CD4-positive, CD25-positive, alpha-beta regulatory T cell (primary cell): ENCODE measurements around the gene BCAN. TPM values are rescaled to one million over a fixed set of nuclear protein-coding genes. Genes with fewer than 3 reads are reported as not detected.

Experiments
- ATAC-seq, 2 donors: fragments of 150-1000 bp; cut with Tn5 transposase; one replicate each; pipeline ENCODE4 v1.10.0; 2021; ENCODE audit warnings: low read depth in 2 of 2, moderate number of reproducible peaks in 2 of 2, moderate library complexity in 1 of 2
- DNase-seq, 3 donors: peaks; one replicate each; pipeline versions ENCODE4 v3.0.0 to v3.0.0-alpha.2; 2012 to 2022; ENCODE audit warnings: mixed read lengths in 1 of 3
- H3K27ac ChIP-seq: one replicate; pipeline ENCODE4 v1.7.0; 2013; ENCODE audit warnings: mild to moderate bottlenecking, low read length; ENCODE audit not compliant: insufficient read depth, poor library complexity, severe bottlenecking
- H3K27me3 ChIP-seq: one replicate; pipeline ENCODE4 v1.7.0; 2013; ENCODE audit warnings: low read length; ENCODE audit not compliant: control insufficient read depth, insufficient read depth
- H3K36me3 ChIP-seq: one replicate; pipeline ENCODE4 v1.7.0; 2013; ENCODE audit warnings: mild to moderate bottlenecking, low read length, moderate library complexity; ENCODE audit not compliant: control insufficient read depth, insufficient read depth
- H3K4me1 ChIP-seq: 2 replicates; pipeline ENCODE4 v1.7.0; 2013; ENCODE audit warnings: mild to moderate bottlenecking, low read length; ENCODE audit not compliant: insufficient read depth, control insufficient read depth, poor library complexity, severe bottlenecking
- H3K4me3 ChIP-seq: one replicate; pipeline ENCODE4 v1.7.0; 2013; ENCODE audit warnings: low read depth, mild to moderate bottlenecking, low read length, moderate library complexity
- H3K9me3 ChIP-seq, 2 experiments: 1 replicate in 1 of 2; 2 replicates in 1 of 2; pipeline ENCODE4 v1.7.0; 2013; ENCODE audit warnings: low read length in 2 of 2, mild to moderate bottlenecking in 1 of 2, moderate library complexity in 1 of 2; ENCODE audit not compliant: control insufficient read depth in 2 of 2
- H3K27ac Mint-ChIP-seq, 3 donors: one replicate each; pipeline ENCODE4 v1.8.0; 2020 to 2022; ENCODE audit warnings: mild to moderate bottlenecking in 3 of 3, mixed read lengths in 3 of 3, moderate library complexity in 2 of 3
- H3K27me3 Mint-ChIP-seq: one replicate; pipeline ENCODE4 v1.8.0; 2022; ENCODE audit warnings: mild to moderate bottlenecking, mixed read lengths
- H3K36me3 Mint-ChIP-seq: one replicate; pipeline ENCODE4 v1.8.0; 2020; ENCODE audit warnings: mixed read lengths
- H3K4me1 Mint-ChIP-seq, 4 donors: one replicate each; pipeline ENCODE4 v1.8.0; 2020 to 2022; ENCODE audit warnings: mixed read lengths in 4 of 4, mild to moderate bottlenecking in 1 of 4
- H3K4me3 Mint-ChIP-seq, 4 donors: one replicate each; pipeline ENCODE4 v1.8.0; 2020 to 2022; ENCODE audit warnings: mild to moderate bottlenecking in 4 of 4, mixed read lengths in 4 of 4, moderate library complexity in 3 of 4
- H3K9me3 Mint-ChIP-seq, 7 donors: one replicate each; pipeline ENCODE4 v1.8.0; 2020 to 2022; ENCODE audit warnings: mixed read lengths in 7 of 7, mild to moderate bottlenecking in 3 of 7, moderate library complexity in 2 of 7
- polyA plus RNA-seq, 4 donors: library from polyadenylated mRNA; unstranded; fragments of 300-500 nt; fragmentation: Illumina TruSeq; gene quantifications; one replicate each; pipeline ENCODE4 v1.2.3, GENCODE V29; 2021
- total RNA-seq: library from RNA; stranded (reverse); gene quantifications from one replicate; pipeline ENCODE4 v1.2.3, GENCODE V29; 2022

The BCAN gene
- total and polyA plus RNA-seq, 5 donors from 2014 or later: not detected

DNA sequence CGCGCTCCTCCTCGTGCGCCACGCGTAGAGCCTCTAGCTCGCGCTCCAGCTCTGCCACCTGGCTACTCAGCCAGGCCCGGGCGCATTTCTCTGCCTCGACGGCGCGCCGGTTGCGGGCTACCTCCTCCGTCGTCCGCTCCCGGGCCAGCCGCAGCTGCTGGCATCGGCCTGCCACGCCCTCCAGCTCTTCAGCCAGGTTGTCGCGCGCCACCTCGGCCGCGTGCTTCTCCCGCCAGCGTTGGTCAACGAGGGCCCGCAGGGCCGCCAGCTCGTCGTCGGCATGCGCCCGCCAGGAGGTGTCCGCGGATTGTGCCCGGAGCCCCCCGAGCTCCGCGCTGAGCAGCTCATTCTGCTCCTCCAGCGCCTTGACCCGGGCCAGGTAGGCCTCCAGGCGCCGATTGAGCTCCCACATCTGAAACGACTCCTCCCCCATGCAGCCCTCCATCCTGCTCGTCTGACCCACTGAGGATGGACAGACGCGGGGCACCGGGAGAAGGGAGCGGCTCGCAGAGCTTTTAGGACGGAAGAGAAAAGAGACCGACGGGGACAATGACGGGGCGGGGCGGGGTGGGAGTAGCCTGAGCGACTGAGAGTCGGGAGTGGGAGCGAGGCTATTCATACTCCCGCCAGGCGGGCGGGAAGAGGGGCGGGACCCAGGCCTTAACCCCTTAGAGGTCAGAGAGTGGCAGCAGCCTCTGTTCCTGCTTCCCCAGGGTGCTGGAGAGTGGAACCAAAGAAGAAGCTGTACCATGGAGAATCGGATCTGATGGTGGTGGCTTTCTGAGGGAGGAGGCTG lies 35.1 kb downstream of the BCAN start, which contains the start of gene NES:
Gene NES, minus strand, starts transcription at position 588 of the 796 bp plus-strand sequence. Its CDS starts 143 bp downstream, at position 445.
- ATAC-seq: no peak
- Histone ChIP-seq H3K27ac (no peak within 1 kb of the TSS), H3K4me1 (peaks cover 10% of the 10 kb centered on the region), H3K9me3 (no peaks in the 10 kb centered on the region), H3K4me3 (no peak within 1 kb of the TSS), H3K27me3 (peaks cover 30% of the 10 kb centered on the region), H3K36me3 (no peaks in the 10 kb centered on the region)
- no peak within 1 kb of the TSS for H3K27ac Mint-ChIP-seq
- no peaks in the 10 kb centered on the region for H3K9me3 Mint-ChIP-seq
- H3K4me1 Mint-ChIP-seq: peaks cover 4 to 17% (median 7%) of the 10 kb centered on the region in 4 donors
- peak within 1 kb of the TSS in 2 of 4 donors; percentile 8 to 26 for H3K4me3 Mint-ChIP-seq
- DNase-seq: no peak
- no peaks in the 10 kb centered on the region for H3K36me3 Mint-ChIP-seq
- peaks cover 83% of the 10 kb centered on the region for H3K27me3 Mint-ChIP-seq

DNA sequence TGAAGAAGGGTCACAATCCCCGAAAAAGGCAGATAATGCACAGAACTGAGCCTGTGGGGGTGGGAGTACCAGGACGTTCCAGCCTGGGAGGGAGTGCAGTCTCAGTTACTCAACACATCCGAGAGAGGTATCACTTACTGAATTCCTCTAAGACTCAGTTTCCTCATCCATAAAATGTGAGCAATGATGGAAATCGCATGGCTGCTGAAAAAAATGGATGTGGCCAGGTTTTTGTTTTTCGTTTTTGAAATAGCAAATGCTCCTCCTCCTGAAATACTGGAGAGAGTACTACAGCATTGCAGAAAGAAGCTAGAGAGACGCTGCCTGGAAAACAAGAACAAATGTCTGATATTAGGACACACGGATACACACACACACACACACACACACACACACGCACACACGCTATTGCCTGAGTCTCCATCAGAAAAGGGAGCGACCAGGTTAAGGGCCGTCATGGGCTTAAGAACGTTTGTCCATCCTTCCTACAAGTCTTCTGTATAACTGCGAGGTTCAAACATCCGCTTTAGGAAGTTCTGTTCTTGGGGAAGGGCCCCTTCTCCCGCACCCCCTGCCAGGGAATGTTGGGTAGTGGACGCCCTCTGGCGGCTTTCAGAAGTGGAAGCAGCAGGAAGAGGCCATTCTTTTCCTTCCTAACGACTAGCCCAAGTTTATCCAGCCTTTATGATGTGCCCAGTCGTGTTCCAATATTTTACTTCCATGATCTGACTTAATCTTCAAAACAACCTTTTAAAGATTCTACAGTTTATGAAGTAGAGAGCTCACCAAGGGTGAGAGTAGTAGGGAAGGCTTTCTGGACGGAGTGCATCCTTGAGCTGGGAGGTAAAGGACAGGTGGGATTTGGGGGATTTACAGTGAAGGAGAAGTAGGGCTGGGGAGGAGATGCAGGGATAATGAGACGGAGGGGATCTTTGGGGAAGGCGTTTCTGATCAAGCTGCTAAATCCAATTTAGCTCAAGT lies 36.0 kb downstream of the BCAN start:
- peaks cover 30% of the 10 kb centered on the region for H3K27me3 ChIP-seq
- Mint-ChIP-seq H3K4me3 (peak overlapping the region in 2 of 4 donors; percentile 8 to 26), H3K4me1 (peaks cover 4 to 17% (median 7%) of the 10 kb centered on the region in 4 donors), H3K27ac (no peak overlapping the region), H3K36me3 (no peaks in the 10 kb centered on the region), H3K9me3 (no peaks in the 10 kb centered on the region), H3K27me3 (peaks cover 86% of the 10 kb centered on the region)
- H3K27ac ChIP-seq: no peak overlapping the region
- H3K4me3 ChIP-seq: no peak overlapping the region
- no peaks in the 10 kb centered on the region for H3K9me3 ChIP-seq
- DNase-seq (peak in 1 of 3 donors; percentile 39), ATAC-seq (no peak)
- peaks cover 10% of the 10 kb centered on the region for H3K4me1 ChIP-seq
- H3K36me3 ChIP-seq: no peaks in the 10 kb centered on the region

DNA sequence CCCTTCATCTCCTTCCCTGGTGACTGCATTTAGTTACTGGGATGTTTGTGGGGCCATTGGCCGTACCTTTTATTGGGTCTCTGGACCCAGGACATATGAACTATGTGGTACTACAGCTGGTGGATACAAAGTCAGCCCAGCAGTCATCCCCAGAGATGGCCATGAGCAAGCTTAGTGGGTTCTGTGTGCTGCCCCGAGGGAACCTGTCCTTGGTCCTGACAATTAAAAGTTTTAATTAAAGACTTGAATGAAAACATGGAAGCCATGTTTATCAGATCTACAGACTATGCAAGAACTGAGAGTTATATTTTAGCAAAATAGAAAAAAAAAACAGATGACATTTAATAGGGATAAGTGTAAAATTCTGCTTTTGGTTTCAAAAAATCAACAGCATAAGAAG lies 38.1 kb downstream of the BCAN start:
- no peak overlapping the region for H3K27ac ChIP-seq
- peaks cover 33% of the 10 kb centered on the region for H3K27me3 ChIP-seq
- H3K4me3 ChIP-seq: no peak overlapping the region
- ATAC-seq (no peak), DNase-seq (no peak)
- H3K4me1 ChIP-seq: peaks cover 10% of the 10 kb centered on the region
- H3K27me3 Mint-ChIP-seq: peaks cover 80% of the 10 kb centered on the region
- H3K36me3 Mint-ChIP-seq: no peaks in the 10 kb centered on the region
- no peak overlapping the region for H3K4me3 Mint-ChIP-seq
- no peaks in the 10 kb centered on the region for H3K9me3 ChIP-seq
- no peaks in the 10 kb centered on the region for H3K9me3 Mint-ChIP-seq
- no peak overlapping the region for H3K27ac Mint-ChIP-seq
- peaks cover 4 to 29% (median 13%) of the 10 kb centered on the region in 4 donors for H3K4me1 Mint-ChIP-seq
- no peaks in the 10 kb centered on the region for H3K36me3 ChIP-seq

DNA sequence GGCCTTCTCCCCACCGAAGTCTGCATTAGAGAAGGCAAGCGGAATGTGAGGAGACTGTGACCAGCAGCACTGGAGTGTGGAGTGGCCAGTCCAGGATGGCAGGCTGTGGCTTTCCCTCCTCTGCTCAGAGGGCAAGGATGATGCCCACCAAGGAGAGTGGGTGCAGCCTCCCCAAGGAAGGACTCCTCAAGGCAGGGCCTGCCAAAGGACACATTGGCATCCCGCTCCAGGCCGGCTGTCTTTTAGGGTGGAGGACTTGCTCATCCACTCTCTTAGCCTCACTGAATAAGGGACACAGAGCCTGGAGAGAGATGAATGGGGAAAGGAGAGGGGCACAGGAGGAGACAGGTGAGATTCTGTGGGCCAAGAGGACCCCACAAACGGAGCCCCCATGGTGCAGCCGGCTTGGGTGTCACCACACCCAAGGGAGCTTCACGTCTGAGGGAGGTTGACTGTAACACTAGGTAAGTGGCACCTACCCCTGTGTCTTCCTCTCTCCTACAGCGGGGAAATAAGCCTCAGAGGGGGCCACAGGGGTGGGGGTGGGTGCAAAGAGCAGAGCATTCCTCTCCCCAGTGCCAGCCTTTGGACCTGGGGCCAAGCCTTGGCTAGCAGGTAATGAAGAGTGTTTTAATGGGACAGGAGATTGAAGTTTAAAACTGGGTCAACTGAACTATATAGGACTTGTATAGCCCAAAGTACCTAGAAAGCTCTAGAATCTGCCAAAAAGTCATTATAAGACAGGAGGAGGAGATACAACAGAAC lies 39.5 kb downstream of the BCAN start:
- H3K4me1 Mint-ChIP-seq: peaks cover 4 to 29% (median 13%) of the 10 kb centered on the region in 4 donors
- Histone ChIP-seq H3K4me3 (no peak overlapping the region), H3K27ac (no peak overlapping the region), H3K9me3 (no peaks in the 10 kb centered on the region), H3K4me1 (peaks cover 10% of the 10 kb centered on the region), H3K36me3 (no peaks in the 10 kb centered on the region), H3K27me3 (peaks cover 33% of the 10 kb centered on the region)
- H3K4me3 Mint-ChIP-seq: peak overlapping the region in 1 of 4 donors; percentile 35
- ATAC-seq (no peak), DNase-seq (no peak)
- H3K27me3 Mint-ChIP-seq: peaks cover 78% of the 10 kb centered on the region
- peak overlapping the region in 1 of 3 donors; percentile 1 for H3K27ac Mint-ChIP-seq
- no peaks in the 10 kb centered on the region for H3K9me3 Mint-ChIP-seq
- no peaks in the 10 kb centered on the region for H3K36me3 Mint-ChIP-seq

DNA sequence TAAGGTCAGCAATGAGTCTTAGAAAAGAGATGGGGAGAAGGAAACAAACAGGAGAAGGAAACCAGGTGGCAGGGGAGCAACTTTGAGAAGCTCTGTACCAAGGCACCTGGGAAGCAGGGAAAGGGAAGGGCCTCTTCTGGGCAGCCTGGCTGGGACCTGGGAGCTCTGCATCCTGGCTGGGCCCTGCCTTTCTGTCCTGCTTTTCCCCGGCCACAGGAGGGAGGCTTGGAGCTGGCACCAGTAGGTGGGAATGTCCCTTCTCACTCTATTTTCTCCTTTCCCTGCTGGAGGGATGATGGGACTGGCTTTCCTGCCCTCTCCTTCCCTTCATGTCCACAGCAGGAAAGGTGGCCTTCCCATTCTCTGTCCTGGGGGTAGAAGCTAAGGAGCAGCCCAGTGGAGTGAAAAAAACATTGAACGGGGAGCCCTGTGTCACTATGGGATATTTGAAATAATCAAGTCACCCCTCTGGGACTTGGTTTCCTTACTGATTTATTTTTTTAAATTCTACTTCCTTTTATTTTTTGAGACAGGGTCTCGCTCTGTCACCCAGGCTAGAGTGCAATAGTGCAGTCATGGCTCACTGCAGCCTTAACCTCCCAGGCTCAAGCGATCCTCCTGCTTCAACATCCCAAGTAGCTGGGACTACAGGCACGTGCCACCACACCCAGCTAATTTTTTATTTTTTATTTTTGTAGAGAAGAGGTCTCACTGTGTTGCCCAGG lies 40.4 kb downstream of the BCAN start:
- H3K9me3 ChIP-seq: no peaks in the 10 kb centered on the region
- DNase-seq (no peak), ATAC-seq (no peak)
- Mint-ChIP-seq H3K27me3 (peaks cover 78% of the 10 kb centered on the region), H3K9me3 (no peaks in the 10 kb centered on the region), H3K36me3 (no peaks in the 10 kb centered on the region), H3K27ac (no peak overlapping the region), H3K4me1 (peaks cover 4 to 26% (median 13%) of the 10 kb centered on the region in 4 donors), H3K4me3 (no peak overlapping the region)
- no peak overlapping the region for H3K27ac ChIP-seq
- peaks cover 8% of the 10 kb centered on the region for H3K4me1 ChIP-seq
- no peak overlapping the region for H3K4me3 ChIP-seq
- H3K27me3 ChIP-seq: peaks cover 33% of the 10 kb centered on the region
- no peaks in the 10 kb centered on the region for H3K36me3 ChIP-seq

DNA sequence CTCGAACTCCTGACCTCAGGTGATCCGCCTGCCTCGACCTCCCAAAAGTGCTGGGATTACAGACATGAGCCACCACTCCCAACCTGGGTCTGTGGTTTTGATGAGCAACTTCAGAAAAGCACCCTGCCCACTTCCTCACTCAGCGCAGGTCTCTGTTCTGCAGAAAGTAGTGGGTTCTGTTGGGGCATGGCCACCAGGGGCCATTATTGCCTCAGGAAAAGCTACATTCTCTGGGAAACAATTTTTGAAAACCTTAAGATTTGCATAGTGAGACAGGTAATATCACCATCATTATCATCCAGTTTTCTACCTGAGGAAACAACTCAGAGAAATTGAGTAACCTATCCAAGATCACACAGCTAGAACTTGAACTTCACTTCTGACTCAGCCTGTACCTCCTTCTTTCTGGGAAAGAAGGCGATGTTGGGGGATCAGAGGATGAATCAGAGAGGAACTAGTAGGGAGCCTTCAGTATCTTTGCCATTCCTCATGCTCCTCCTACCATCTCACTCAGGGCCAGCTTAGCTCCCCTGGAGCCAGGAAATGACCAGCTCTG lies 42.4 kb downstream of the BCAN start:
- peaks cover 19% of the 10 kb centered on the region for H3K27me3 ChIP-seq
- no peak overlapping the region for H3K4me3 Mint-ChIP-seq
- H3K9me3 ChIP-seq: no peaks in the 10 kb centered on the region
- peaks cover 0 to 15% (median 6%) of the 10 kb centered on the region in 4 donors for H3K4me1 Mint-ChIP-seq
- H3K27ac Mint-ChIP-seq: no peak overlapping the region
- H3K4me3 ChIP-seq: no peak overlapping the region
- H3K4me1 ChIP-seq: peaks cover 2% of the 10 kb centered on the region
- no peaks in the 10 kb centered on the region for H3K9me3 Mint-ChIP-seq
- DNase-seq (peak in 1 of 3 donors; percentile 54), ATAC-seq (peak; percentile 57 to 68)
- no peaks in the 10 kb centered on the region for H3K36me3 ChIP-seq
- peaks cover 70% of the 10 kb centered on the region for H3K27me3 Mint-ChIP-seq
- H3K27ac ChIP-seq: no peak overlapping the region
- H3K36me3 Mint-ChIP-seq: no peaks in the 10 kb centered on the region
